Activated T-helper 1 cell treated with anti-CD3 and anti-CD28 coated beads, Interleukin-2, amount 50 U/mL, for 16 hours (primary cell): ENCODE measurements around the gene BBOF1.
A peak's percentile ranks its signal among the peaks of the same experiment; 100 is the strongest.
"Not testable (repeated sequence)": the region's sequence is repeated elsewhere in the genome, so short reads cannot be mapped to it uniquely, and the experiment has no call there.

Experiments
- DNase-seq, 2 donors: peaks; one replicate each; pipeline ENCODE4 v3.0.0-alpha.2; 2020; ENCODE audit warnings: low read depth in 1 of 2, low spot score in 1 of 2

The BBOF1 gene

GRCh38 chr14:74018586-74019407, at the start of gene BBOF1, which contains the start of gene ENTPD5:
Gene BBOF1, plus strand, starts transcription at chr14:74019349. Its CDS starts 130 bp downstream, at chr14:74019479.
Gene ENTPD5, minus strand, starts transcription at chr14:74019288. Its CDS starts 31,186 bp downstream, at chr14:73988102.
- peak; percentile 69 to 81 for DNase-seq

GRCh38 chr14:73973497-73973896, 45.7 kb upstream of the BBOF1 start:
- no peak for DNase-seq

GRCh38 chr14:73976125-73976524, 43.0 kb upstream of the BBOF1 start:
- DNase-seq = no peak

- no peak for DNase-seq
These were observed 41.3 kb upstream of the BBOF1 start for GRCh38 chr14:73977896-73978295.

GRCh38 chr14:73988065-73988464, 31.1 kb upstream of the BBOF1 start:
- DNase-seq = no peak

- not testable (repeated sequence) for DNase-seq
These were observed 30.5 kb upstream of the BBOF1 start for GRCh38 chr14:73988656-73989055.

GRCh38 chr14:73991092-73991491, 28.1 kb upstream of the BBOF1 start:
- DNase-seq = no peak

- not testable (repeated sequence) for DNase-seq
These were observed 24.2 kb upstream of the BBOF1 start for GRCh38 chr14:73994926-73995325.

GRCh38 chr14:73995977-73996378, 23.2 kb upstream of the BBOF1 start:
- DNase-seq = no peak

GRCh38 chr14:73996731-73997107, 22.4 kb upstream of the BBOF1 start:
- no peak for DNase-seq

GRCh38 chr14:73997108-73997943, 21.8 kb upstream of the BBOF1 start:
- no peak for DNase-seq

GRCh38 chr14:73997944-73998447, 21.2 kb upstream of the BBOF1 start:
- DNase-seq = no peak

- DNase-seq = no peak
These were observed 20.4 kb upstream of the BBOF1 start for GRCh38 chr14:73998726-73999125.

GRCh38 chr14:74005664-74006063, 13.5 kb upstream of the BBOF1 start:
- DNase-seq = not testable (repeated sequence)

- DNase-seq = no peak
These were observed 10.2 kb upstream of the BBOF1 start for GRCh38 chr14:74008843-74009499.

- DNase-seq = no peak
These were observed 4.8 kb upstream of the BBOF1 start for GRCh38 chr14:74014299-74014698.

GRCh38 chr14:74015176-74015575, 4.0 kb upstream of the BBOF1 start:
- DNase-seq = no peak

GRCh38 chr14:74015963-74016362, 3.2 kb upstream of the BBOF1 start:
- DNase-seq = no peak

- DNase-seq = no peak
These were observed 969 bp upstream of the BBOF1 start for GRCh38 chr14:74018174-74018585.

GRCh38 chr14:74019408-74020137, 424 bp downstream of the BBOF1 start:
- no peak for DNase-seq

GRCh38 chr14:74022346-74022745, 3.2 kb downstream of the BBOF1 start:
- no peak for DNase-seq
